HCT116 (cell line): Measurements from ENCODE around the gene ILRUN. TPM values are rescaled to one million over a fixed set of nuclear protein-coding genes. Genes with fewer than 3 reads are reported as not detected.

Experiments
- ATAC-seq: fragments of 200-7000 bp; cut with Tn5 transposase; 2 replicates; pipeline ENCODE4 v1.9.1; 2020; ENCODE audit warnings: mild to moderate bottlenecking, moderate library complexity
- BruUV-seq: library from RNA; stranded (reverse); fragments of 400-500 nt; replicated peaks from 2 replicates; lab custom pipeline; 2021; lab: Mats Ljungman, UMichigan
- CTCF ChIA-PET: fragments of 300-600 bp; sonication (Branson Sonifier 250); formaldehyde crosslinking; loops from one replicate; lab custom pipeline; 2021; ENCODE audit warnings: antibody characterized with exemption; lab: Charles Lee
- POLR2A ChIA-PET: fragments of 300-600, 350-600 bp; sonication (Branson Sonifier 250); formaldehyde crosslinking; loops from one replicate; lab custom pipeline; 2021; ENCODE audit warnings: antibody characterized with exemption; lab: Charles Lee
- RAD21 ChIA-PET, 2 experiments: fragments of 300-600 bp; sonication (Branson Sonifier 250); formaldehyde crosslinking; loops; one replicate each; lab custom pipeline; 2023; ENCODE audit warnings: low total read pairs in 2 of 2; ENCODE audit not compliant: uncharacterized antibody in 2 of 2, unreplicated experiment in 2 of 2, low non-redundant PET in 1 of 2; lab: Charles Lee
- DNase-seq: peaks from one replicate; pipeline ENCODE4 v3.0.0-alpha.2; 2010; ENCODE audit warnings: low read depth, low spot score
- H2AFZ ChIP-seq: fragments of 200-600 bp; shearing (Covaris generic), sonication (generic); 2 replicates; pipeline ENCODE4 v1.6.1; 2017; ENCODE audit warnings: low read depth, mixed run types, mixed read lengths, antibody characterized with exemption, low read length; ENCODE audit not compliant: poor library complexity, severe bottlenecking
- H3K27ac ChIP-seq: 2 replicates; pipeline ENCODE4 v1.5.1; 2012; ENCODE audit warnings: low read depth, low read length
- H3K27me3 ChIP-seq: fragments of 200-600 bp; sonication (generic); 2 replicates; pipeline ENCODE4 v1.6.1; 2016; ENCODE audit warnings: mixed run types, low read length, mixed read lengths; ENCODE audit not compliant: insufficient read depth
- H3K36me3 ChIP-seq, 2 experiments: fragments of 200-500 bp in 1 of 2; fragments of 200-600 bp in 1 of 2; sonication (Bioruptor generic) in 1 of 2; sonication (generic) in 1 of 2; 2 replicates each; pipeline versions ENCODE4 v1.5.1 to v1.6.1; 2014 to 2016; ENCODE audit warnings: low read length in 2 of 2, inconsistent platforms in 1 of 2, mixed read lengths in 1 of 2, mixed run types in 1 of 2; ENCODE audit not compliant: insufficient read depth in 2 of 2, control insufficient read depth in 1 of 2
- H3K4me1 ChIP-seq, 2 experiments: fragments of 200-600 bp in 1 of 2; sonication (generic) in 1 of 2; 2 replicates each; pipeline versions ENCODE4 v1.5.1 to v1.6.1; 2012 to 2017; ENCODE audit warnings: low read length in 2 of 2, inconsistent platforms in 1 of 2, mild to moderate bottlenecking in 1 of 2, mixed read lengths in 1 of 2, mixed run types in 1 of 2, moderate library complexity in 1 of 2; ENCODE audit not compliant: insufficient read depth in 2 of 2, control insufficient read depth in 1 of 2
- H3K4me2 ChIP-seq: fragments of 200-600 bp; sonication (generic); 2 replicates; pipeline ENCODE4 v1.6.1; 2017; ENCODE audit warnings: mixed run types, low read length, mixed read lengths
- H3K4me3 ChIP-seq, 2 experiments: fragments of 200-600 bp in 1 of 2; sonication (generic) in 1 of 2; replicated peaks in 1 of 2; 2 replicates each; pipeline ENCODE4 v1.5.1; 2011 to 2016; ENCODE audit warnings: low read length in 2 of 2, control low read depth in 1 of 2, low read depth in 1 of 2, mild to moderate bottlenecking in 1 of 2, mixed read lengths in 1 of 2, mixed run types in 1 of 2
- H3K79me2 ChIP-seq: fragments of 200-600 bp; sonication (generic); 2 replicates; pipeline ENCODE4 v1.6.1; 2017; ENCODE audit warnings: mild to moderate bottlenecking, mixed run types, low read length, moderate library complexity, mixed read lengths; ENCODE audit not compliant: insufficient read depth
- H3K9ac ChIP-seq: fragments of 200-600 bp; sonication (generic); 2 replicates; pipeline ENCODE4 v1.6.1; 2016; ENCODE audit warnings: low read length, mixed read lengths
- H3K9me2 ChIP-seq: fragments of 200-600 bp; sonication (generic), shearing (Covaris generic); 2 replicates; pipeline ENCODE4 v1.6.1; 2017; ENCODE audit warnings: mixed run types, mild to moderate bottlenecking, moderate library complexity; ENCODE audit not compliant: insufficient read depth
- H3K9me3 ChIP-seq, 2 experiments: fragments of 200-500 bp in 1 of 2; fragments of 200-600 bp in 1 of 2; sonication (Bioruptor generic) in 1 of 2; sonication (generic) in 1 of 2; 2 replicates each; pipeline ENCODE4 v1.6.1; 2014 to 2017; ENCODE audit warnings: low read length in 2 of 2, mixed read lengths in 2 of 2, inconsistent platforms in 1 of 2, low read depth in 1 of 2, mild to moderate bottlenecking in 1 of 2, mixed run types in 1 of 2, moderate library complexity in 1 of 2; ENCODE audit not compliant: control insufficient read depth in 1 of 2, insufficient read depth in 1 of 2
- H4K20me1 ChIP-seq: fragments of 200-600 bp; sonication (generic), shearing (Covaris generic); 2 replicates; pipeline ENCODE4 v1.6.1; 2017; ENCODE audit warnings: mixed run types, mild to moderate bottlenecking, moderate library complexity; ENCODE audit not compliant: insufficient read depth
- ELF1 ChIP-seq: IDR thresholded peaks from 2 replicates; pipeline ENCODE4 v1.6.1; 2012; ENCODE audit warnings: low read depth, borderline replicate concordance
- EZH2 ChIP-seq: fragments of 200-600 bp; sonication (generic); IDR thresholded peaks from 2 replicates; pipeline ENCODE4 v1.6.1; 2017; ENCODE audit warnings: antibody characterized with exemption, mixed run types
- FOSL1 ChIP-seq: IDR thresholded peaks from 2 replicates; pipeline ENCODE4 v1.6.1; 2012; ENCODE audit warnings: low read depth
- JUND ChIP-seq: IDR thresholded peaks from 2 replicates; pipeline ENCODE4 v1.6.1; 2012
- POLR2A ChIP-seq: IDR thresholded peaks from 2 replicates; pipeline ENCODE4 v1.7.0; 2011; ENCODE audit warnings: borderline replicate concordance; ENCODE audit not compliant: insufficient read depth, insufficient read length; ENCODE audit errors: extremely low read depth
- RAD21 ChIP-seq: IDR thresholded peaks from 2 replicates; pipeline ENCODE4 v1.6.1; 2012; ENCODE audit warnings: low read depth, mild to moderate bottlenecking
- SIN3A ChIP-seq: IDR thresholded peaks from 2 replicates; pipeline ENCODE4 v1.6.1; 2012; ENCODE audit warnings: low read depth
- SP1 ChIP-seq: IDR thresholded peaks from 2 replicates; pipeline ENCODE4 v1.6.1; 2012; ENCODE audit warnings: low read depth
- SRF ChIP-seq: IDR thresholded peaks from 2 replicates; pipeline ENCODE4 v1.6.1; 2012; ENCODE audit warnings: low read depth
- YY1 ChIP-seq: IDR thresholded peaks from 2 replicates; pipeline ENCODE4 v1.6.1; 2011; ENCODE audit warnings: low read length, low read depth, moderate library complexity, mild to moderate bottlenecking; ENCODE audit not compliant: insufficient replicate concordance; ENCODE audit errors: extremely low read depth
- ZNF274 ChIP-seq: fragments of 200-500 bp; sonication (Bioruptor generic); IDR thresholded peaks from 2 replicates; pipeline ENCODE4 v1.6.1; 2014; ENCODE audit warnings: mild to moderate bottlenecking, low read depth, low read length, inconsistent platforms
- intact Hi-C: fragments of 100-400 bp; cut with micrococcal nuclease; formaldehyde crosslinking; loops from 2 replicates; pipeline ENCODE4 v1.10.0; 2022
- total RNA-seq: library from RNA; stranded (reverse); gene quantifications from one replicate; pipeline ENCODE4 v1.2.1, GENCODE V29; 2021; ENCODE audit not compliant: unreplicated experiment
- TF ChIP-seq, protein P1 (sequence below), 3 experiments: fragments of 200-600 bp in 1 of 3; sonication (generic) in 1 of 3; IDR thresholded peaks in 2 of 3; conservative IDR thresholded peaks in 1 of 3; 2 replicates each; pipeline ENCODE4 v1.5.1; 2012 to 2017; ENCODE audit warnings: low read depth in 2 of 3, low read length in 2 of 3, antibody characterized with exemption in 1 of 3, borderline replicate concordance in 1 of 3, control low read depth in 1 of 3, mild to moderate bottlenecking in 1 of 3, mixed read lengths in 1 of 3, mixed run types in 1 of 3, moderate library complexity in 1 of 3; ENCODE audit not compliant: insufficient read depth in 1 of 3
- TF ChIP-seq, protein P2 (sequence below): IDR thresholded peaks from 2 replicates; pipeline ENCODE4 v1.6.1; 2012; ENCODE audit warnings: low read depth
- TF ChIP-seq, protein P3 (sequence below): IDR thresholded peaks from 2 replicates; pipeline ENCODE4 v1.6.1; 2012

ILRUN gene
- total RNA-seq, 1 experiment from 2014 or later = 51.9 TPM

GRCh38 chr6:34742094-34742493 lies 45.5 kb upstream of the ILRUN start:
- Histone ChIP-seq H3K9ac (no peak overlapping the region), H3K79me2 (no peaks in the 10 kb centered on the region), H3K4me2 (no peak overlapping the region), H3K4me3 (no peak overlapping the region), H3K4me1 (peaks cover 10 to 16% of the 10 kb centered on the region in 2 experiments), H3K27me3 (no peaks in the 10 kb centered on the region), H3K36me3 (no peaks in the 10 kb centered on the region), H2AFZ (no peak overlapping the region), H3K27ac (no peak overlapping the region), H4K20me1 (no peaks in the 10 kb centered on the region), H3K9me2 (no peaks in the 10 kb centered on the region), H3K9me3 (no peaks in the 10 kb centered on the region)
- intact Hi-C loops = no loop called here
- DNase-seq = no peak
- CTCF ChIA-PET = no interaction called here
- POLR2A ChIA-PET = no interaction called here
- BruUV-seq = no TSS peak
- RAD21 ChIA-PET = no interaction called here
- TF ChIP-seq, protein P1, sequence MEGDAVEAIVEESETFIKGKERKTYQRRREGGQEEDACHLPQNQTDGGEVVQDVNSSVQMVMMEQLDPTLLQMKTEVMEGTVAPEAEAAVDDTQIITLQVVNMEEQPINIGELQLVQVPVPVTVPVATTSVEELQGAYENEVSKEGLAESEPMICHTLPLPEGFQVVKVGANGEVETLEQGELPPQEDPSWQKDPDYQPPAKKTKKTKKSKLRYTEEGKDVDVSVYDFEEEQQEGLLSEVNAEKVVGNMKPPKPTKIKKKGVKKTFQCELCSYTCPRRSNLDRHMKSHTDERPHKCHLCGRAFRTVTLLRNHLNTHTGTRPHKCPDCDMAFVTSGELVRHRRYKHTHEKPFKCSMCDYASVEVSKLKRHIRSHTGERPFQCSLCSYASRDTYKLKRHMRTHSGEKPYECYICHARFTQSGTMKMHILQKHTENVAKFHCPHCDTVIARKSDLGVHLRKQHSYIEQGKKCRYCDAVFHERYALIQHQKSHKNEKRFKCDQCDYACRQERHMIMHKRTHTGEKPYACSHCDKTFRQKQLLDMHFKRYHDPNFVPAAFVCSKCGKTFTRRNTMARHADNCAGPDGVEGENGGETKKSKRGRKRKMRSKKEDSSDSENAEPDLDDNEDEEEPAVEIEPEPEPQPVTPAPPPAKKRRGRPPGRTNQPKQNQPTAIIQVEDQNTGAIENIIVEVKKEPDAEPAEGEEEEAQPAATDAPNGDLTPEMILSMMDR (IDR thresholded peaks at IDR 0.05 in 2 of 3, conservative IDR thresholded peaks at IDR 0.05 in 1 of 3; ENCODE audit: borderline replicate concordance in 1 of 3, insufficient read depth in 1 of 3, low read depth in 2 of 3, low read length in 2 of 3) = no peak
- TF ChIP-seq POLR2A = no peak
- no peak for TF ChIP-seq SIN3A
- TF ChIP-seq SP1 = no peak
- TF ChIP-seq RAD21 = no peak
- TF ChIP-seq EZH2 = no peak
- TF ChIP-seq FOSL1 = no peak
- TF ChIP-seq SRF = no peak
- TF ChIP-seq YY1 = no peak
- TF ChIP-seq, protein P2, sequence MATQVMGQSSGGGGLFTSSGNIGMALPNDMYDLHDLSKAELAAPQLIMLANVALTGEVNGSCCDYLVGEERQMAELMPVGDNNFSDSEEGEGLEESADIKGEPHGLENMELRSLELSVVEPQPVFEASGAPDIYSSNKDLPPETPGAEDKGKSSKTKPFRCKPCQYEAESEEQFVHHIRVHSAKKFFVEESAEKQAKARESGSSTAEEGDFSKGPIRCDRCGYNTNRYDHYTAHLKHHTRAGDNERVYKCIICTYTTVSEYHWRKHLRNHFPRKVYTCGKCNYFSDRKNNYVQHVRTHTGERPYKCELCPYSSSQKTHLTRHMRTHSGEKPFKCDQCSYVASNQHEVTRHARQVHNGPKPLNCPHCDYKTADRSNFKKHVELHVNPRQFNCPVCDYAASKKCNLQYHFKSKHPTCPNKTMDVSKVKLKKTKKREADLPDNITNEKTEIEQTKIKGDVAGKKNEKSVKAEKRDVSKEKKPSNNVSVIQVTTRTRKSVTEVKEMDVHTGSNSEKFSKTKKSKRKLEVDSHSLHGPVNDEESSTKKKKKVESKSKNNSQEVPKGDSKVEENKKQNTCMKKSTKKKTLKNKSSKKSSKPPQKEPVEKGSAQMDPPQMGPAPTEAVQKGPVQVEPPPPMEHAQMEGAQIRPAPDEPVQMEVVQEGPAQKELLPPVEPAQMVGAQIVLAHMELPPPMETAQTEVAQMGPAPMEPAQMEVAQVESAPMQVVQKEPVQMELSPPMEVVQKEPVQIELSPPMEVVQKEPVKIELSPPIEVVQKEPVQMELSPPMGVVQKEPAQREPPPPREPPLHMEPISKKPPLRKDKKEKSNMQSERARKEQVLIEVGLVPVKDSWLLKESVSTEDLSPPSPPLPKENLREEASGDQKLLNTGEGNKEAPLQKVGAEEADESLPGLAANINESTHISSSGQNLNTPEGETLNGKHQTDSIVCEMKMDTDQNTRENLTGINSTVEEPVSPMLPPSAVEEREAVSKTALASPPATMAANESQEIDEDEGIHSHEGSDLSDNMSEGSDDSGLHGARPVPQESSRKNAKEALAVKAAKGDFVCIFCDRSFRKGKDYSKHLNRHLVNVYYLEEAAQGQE = no peak
- no peak for TF ChIP-seq ZNF274
- TF ChIP-seq JUND = no peak
- TF ChIP-seq, protein P3, sequence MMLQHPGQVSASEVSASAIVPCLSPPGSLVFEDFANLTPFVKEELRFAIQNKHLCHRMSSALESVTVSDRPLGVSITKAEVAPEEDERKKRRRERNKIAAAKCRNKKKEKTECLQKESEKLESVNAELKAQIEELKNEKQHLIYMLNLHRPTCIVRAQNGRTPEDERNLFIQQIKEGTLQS = no peak
- no peak for TF ChIP-seq ELF1
- ATAC-seq = no peak
